ENCODE data around the gene CUL3.

CUL3 gene

GRCh38 chr2:224580248-224580647, 4.9 kb downstream of the CUL3 start:
- no peak for TF ChIP-seq CTCF (IDR thresholded peaks at IDR 0.05; ENCODE audit: low read depth, low read length, missing control alignments)
- in situ Hi-C loops (cut with HindIII; ENCODE audit: low sequenced_read_pairs), result no loop called here
- H3K4me3 ChIP-seq (ENCODE audit: low read depth, low read length), result no peak overlapping the region
- DNase-seq (ENCODE audit: low read depth), result no peak

GRCh38 chr2:224579411-224579810, 5.8 kb downstream of the CUL3 start:
- in situ Hi-C loops (cut with HindIII; ENCODE audit: low sequenced_read_pairs), result loop anchor here (5.0 kb wide), 2 partner anchors 37 to 87 kb away; no protein-coding TSS in a partner anchor
- no peak for TF ChIP-seq CTCF (IDR thresholded peaks at IDR 0.05; ENCODE audit: low read depth, low read length, missing control alignments)
- no peak overlapping the region for H3K4me3 ChIP-seq (ENCODE audit: low read depth, low read length)
- DNase-seq (ENCODE audit: low read depth), result no peak

GRCh38 chr2:224577541-224577940, 7.6 kb downstream of the CUL3 start:
- TF ChIP-seq CTCF (IDR thresholded peaks at IDR 0.05; ENCODE audit: low read depth, low read length, missing control alignments), result no peak
- in situ Hi-C loops (cut with HindIII; ENCODE audit: low sequenced_read_pairs), result loop anchor here (5.0 kb wide), 2 partner anchors 35 to 85 kb away; no protein-coding TSS in a partner anchor
- no peak for DNase-seq (ENCODE audit: low read depth)
- no peak overlapping the region for H3K4me3 ChIP-seq (ENCODE audit: low read depth, low read length)

- no peak for DNase-seq (ENCODE audit: low read depth)
- in situ Hi-C loops (cut with HindIII; ENCODE audit: low sequenced_read_pairs), result loop anchor here (5.0 kb wide), 2 partner anchors 34 to 84 kb away; no protein-coding TSS in a partner anchor
- no peak overlapping the region for H3K4me3 ChIP-seq (ENCODE audit: low read depth, low read length)
- no peak for TF ChIP-seq CTCF (IDR thresholded peaks at IDR 0.05; ENCODE audit: low read depth, low read length, missing control alignments)
These were observed 9.0 kb downstream of the CUL3 start for GRCh38 chr2:224576088-224576715.

GRCh38 chr2:224574423-224575084, 10.6 kb downstream of the CUL3 start:
- in situ Hi-C loops (cut with HindIII; ENCODE audit: low sequenced_read_pairs), result loop anchor here (5.0 kb wide), 2 partner anchors 32 to 82 kb away; no protein-coding TSS in a partner anchor
- no peak for DNase-seq (ENCODE audit: low read depth)
- no peak for TF ChIP-seq CTCF (IDR thresholded peaks at IDR 0.05; ENCODE audit: low read depth, low read length, missing control alignments)
- no peak overlapping the region for H3K4me3 ChIP-seq (ENCODE audit: low read depth, low read length)

- TF ChIP-seq CTCF (IDR thresholded peaks at IDR 0.05; ENCODE audit: low read depth, low read length, missing control alignments), result no peak
- no peak overlapping the region for H3K4me3 ChIP-seq (ENCODE audit: low read depth, low read length)
- DNase-seq (ENCODE audit: low read depth), result no peak
- in situ Hi-C loops (cut with HindIII; ENCODE audit: low sequenced_read_pairs), result no loop called here
These were observed 11.4 kb downstream of the CUL3 start for GRCh38 chr2:224573724-224574123.

All from astrocyte of the cerebellum (primary cell).